Measurements from ENCODE around the gene ATXN3. TPM values are rescaled to one million over a fixed set of nuclear protein-coding genes. Genes with fewer than 3 reads are reported as not detected.
A peak's percentile ranks its signal among the peaks of the same experiment; 100 is the strongest.

ATXN3 gene
- total RNA-seq, 1 donor from 2014 or later: 29.3 TPM

- Mint-ChIP-seq H3K36me3 (ENCODE audit: low read depth) (peaks cover 6% of the 10 kb centered on the region), H3K4me1 (peaks cover 46% of the 10 kb centered on the region), H3K9me3 (no peaks in the 10 kb centered on the region), H3K27ac (peak overlapping the region; percentile 92), H3K27me3 (no peaks in the 10 kb centered on the region), H3K4me3 (peak overlapping the region; percentile 100)
- intact Hi-C loops (cut with micrococcal nuclease): loop anchor here (1.0 to 10.0 kb wide), 7 partner anchors 15 to 1079 kb away; partner anchors contain the start of genes CPSF2, GOLGA5, LYSET and MOAP1
- DNase-seq (no peak), ATAC-seq (ENCODE audit: low read depth) (peak; percentile 3)
- CTCF ChIA-PET: interaction anchor here (0.8 to 3.3 kb wide), 6 partner anchors 12 to 580 kb away, joined by 3 to 28 read pairs (median 7); partner anchors contain the start of genes CPSF2 and NDUFB1
- POLR2A ChIA-PET: interaction anchor here (0.5 to 5.0 kb wide), 10 partner anchors 16 to 1708 kb away, joined by 3 to 141 read pairs (median 5); partner anchors contain the start of genes CPSF2, LGMN, NDUFB1 and TRIP11
- no peak for TF ChIP-seq CTCF (IDR thresholded peaks at IDR 0.05)
These were observed 564 bp downstream of the ATXN3 start for GRCh38 chr14:92105893-92106142.

DNA sequence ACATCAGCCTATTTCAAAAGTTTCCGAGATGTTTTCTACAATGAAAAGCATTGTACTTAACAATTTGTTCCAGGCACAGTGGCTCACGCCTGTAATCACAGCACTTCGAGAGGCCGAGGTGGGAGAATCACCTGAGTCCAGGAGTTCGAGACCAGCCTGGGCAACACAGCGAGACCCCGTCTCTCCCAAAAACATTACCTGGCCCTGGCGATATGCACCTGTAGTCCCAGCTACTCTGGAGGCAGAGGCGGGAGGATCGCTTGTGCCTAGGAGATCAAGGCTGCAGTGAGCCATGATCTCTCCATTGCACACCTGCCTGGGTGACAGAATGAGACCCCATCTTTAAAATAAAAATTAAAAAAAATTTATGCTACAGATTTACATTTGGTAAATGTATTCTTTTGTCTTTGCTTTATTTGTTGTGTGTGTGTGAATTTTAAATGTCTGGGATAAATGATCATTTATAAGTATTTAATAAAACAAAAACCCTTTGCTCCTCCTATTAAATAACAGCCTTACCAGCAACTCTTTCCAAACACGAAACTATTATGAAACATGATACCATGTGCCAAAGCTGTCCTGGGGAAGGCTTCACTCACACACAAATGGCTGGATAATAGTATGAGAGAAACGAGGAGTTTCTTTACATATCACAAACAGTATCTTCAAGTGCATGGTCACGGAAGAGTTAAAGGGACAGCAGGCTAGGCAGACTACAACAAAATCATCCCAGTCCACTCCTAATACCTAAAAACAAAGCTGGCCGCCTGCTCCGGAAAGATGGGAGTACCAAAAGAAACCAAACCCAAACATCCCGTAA, 1.1 kb downstream of the ATXN3 start:
- Mint-ChIP-seq H3K36me3 (ENCODE audit: low read depth) (peaks cover 6% of the 10 kb centered on the region), H3K4me3 (peak overlapping the region; percentile 100), H3K4me1 (peaks cover 50% of the 10 kb centered on the region), H3K9me3 (no peaks in the 10 kb centered on the region), H3K27me3 (no peaks in the 10 kb centered on the region), H3K27ac (peak overlapping the region; percentile 92)
- TF ChIP-seq CTCF (IDR thresholded peaks at IDR 0.05): no peak
- CTCF ChIA-PET: interaction anchor here (1.3 to 3.3 kb wide), 4 partner anchors 13 to 581 kb away, joined by 4 to 28 read pairs (median 7); no protein-coding TSS in a partner anchor
- no peak for DNase-seq
- intact Hi-C loops (cut with micrococcal nuclease): loop anchor here (5.0 to 10.0 kb wide), 2 partner anchors 593 to 1080 kb away; partner anchors contain the start of genes LYSET, MOAP1 and PPP4R3A
- POLR2A ChIA-PET: interaction anchor here (0.6 to 5.0 kb wide), 8 partner anchors 17 to 1708 kb away, joined by 3 to 141 read pairs (median 6); partner anchors contain the start of genes CPSF2, LGMN, NDUFB1 and TRIP11
- ATAC-seq (ENCODE audit: low read depth): no peak

- H3K36me3 Mint-ChIP-seq (ENCODE audit: low read depth): peaks cover 6% of the 10 kb centered on the region
- no peaks in the 10 kb centered on the region for H3K27me3 Mint-ChIP-seq
- POLR2A ChIA-PET: no interaction called here
- no peak overlapping the region for H3K4me3 Mint-ChIP-seq
- ATAC-seq (ENCODE audit: low read depth): no peak
- CTCF ChIA-PET: no interaction called here
- no peak overlapping the region for H3K27ac Mint-ChIP-seq
- no peak for DNase-seq
- intact Hi-C loops (cut with micrococcal nuclease): loop anchor here (10.0 kb wide), 1 partner anchor 1081 kb away; the partner anchor contains the start of genes LYSET and MOAP1
- TF ChIP-seq CTCF (IDR thresholded peaks at IDR 0.05): no peak
- H3K9me3 Mint-ChIP-seq: no peaks in the 10 kb centered on the region
- peaks cover 53% of the 10 kb centered on the region for H3K4me1 Mint-ChIP-seq
These were observed 2.9 kb downstream of the ATXN3 start for GRCh38 chr14:92103363-92103989.

GRCh38 chr14:92099802-92100201, 6.6 kb downstream of the ATXN3 start:
- ATAC-seq (ENCODE audit: low read depth) (no peak), DNase-seq (no peak)
- intact Hi-C loops (cut with micrococcal nuclease): loop anchor here (10.0 kb wide), 1 partner anchor 1085 kb away; the partner anchor contains the start of genes LYSET and MOAP1
- H3K9me3 Mint-ChIP-seq: no peaks in the 10 kb centered on the region
- CTCF ChIA-PET: no interaction called here
- peaks cover 29% of the 10 kb centered on the region for H3K4me1 Mint-ChIP-seq
- peaks cover 10% of the 10 kb centered on the region for H3K36me3 Mint-ChIP-seq (ENCODE audit: low read depth)
- H3K27me3 Mint-ChIP-seq: no peaks in the 10 kb centered on the region
- H3K27ac Mint-ChIP-seq: no peak overlapping the region
- no peak overlapping the region for H3K4me3 Mint-ChIP-seq
- no peak for TF ChIP-seq CTCF (IDR thresholded peaks at IDR 0.05)
- POLR2A ChIA-PET: interaction anchor here (1.6 kb wide), 1 partner anchor 23 kb away, joined by 3 read pairs; the partner anchor contains the start of gene CPSF2

GRCh38 chr14:92093320-92093719, 13.1 kb downstream of the ATXN3 start:
- DNase-seq: no peak
- no peak for TF ChIP-seq CTCF (IDR thresholded peaks at IDR 0.05)
- no peak overlapping the region for H3K4me3 Mint-ChIP-seq
- H3K36me3 Mint-ChIP-seq (ENCODE audit: low read depth): peaks cover 35% of the 10 kb centered on the region
- no peak for ATAC-seq (ENCODE audit: low read depth)
- intact Hi-C loops (cut with micrococcal nuclease): loop anchor here (2.0 kb wide), 1 partner anchor 363 kb away; no protein-coding TSS in a partner anchor
- no peaks in the 10 kb centered on the region for H3K4me1 Mint-ChIP-seq
- ChIA-PET CTCF (no interaction called here), POLR2A (interaction anchor here (0.6 kb wide), 2 partner anchors 15 to 81 kb away, joined by 3 read pairs; no protein-coding TSS in a partner anchor)
- H3K27me3 Mint-ChIP-seq: no peaks in the 10 kb centered on the region
- H3K9me3 Mint-ChIP-seq: no peaks in the 10 kb centered on the region
- H3K27ac Mint-ChIP-seq: no peak overlapping the region
